Suppressor macrophage treated with lipopolysaccharide for 4 hours (primary cell): ENCODE results near the gene SKA1.
"Not testable (repeated sequence)": the region's sequence is repeated elsewhere in the genome, so short reads cannot be mapped to it uniquely, and the experiment has no call there.

ENCODE experiments used
- DNase-seq: peaks from one replicate; pipeline ENCODE4 v3.0.0-alpha.2; 2020

SKA1 gene

GRCh38 chr18:50432915-50433314, 58.1 kb downstream of the SKA1 start:
- no peak for DNase-seq

- not testable (repeated sequence) for DNase-seq
Observed at GRCh38 chr18:50436742-50437141, 61.9 kb downstream of the SKA1 start.

- DNase-seq: no peak
Observed at GRCh38 chr18:50439460-50440015, 64.7 kb downstream of the SKA1 start.

GRCh38 chr18:50441016-50441415, 66.2 kb downstream of the SKA1 start:
- no peak for DNase-seq

- no peak for DNase-seq
Observed at GRCh38 chr18:50441501-50441900, 66.7 kb downstream of the SKA1 start.
